B cell (primary cell): ENCODE data around the gene MYL6B. TPM values are rescaled to one million over a fixed set of nuclear protein-coding genes. Genes with fewer than 3 reads are reported as not detected.
A peak's percentile ranks its signal among the peaks of the same experiment; 100 is the strongest.

Experiments used
- ATAC-seq: fragments of 200-7000 bp; cut with Tn5 transposase; one replicate; pipeline ENCODE4 v1.10.0; 2021; ENCODE audit warnings: low read depth, mild to moderate bottlenecking, moderate number of reproducible peaks, moderate library complexity
- CTCF ChIA-PET: fragments of 350-600 bp; sonication (Branson Sonifier 250); formaldehyde crosslinking; loops from one replicate; lab custom pipeline; 2021; ENCODE audit warnings: antibody characterized with exemption, inconsistent platforms; lab: Charles Lee
- POLR2A ChIA-PET: fragments of 350-600 bp; sonication (Branson Sonifier 250); formaldehyde crosslinking; loops from one replicate; lab custom pipeline; 2021; ENCODE audit warnings: antibody characterized with exemption; lab: Charles Lee
- DNase-seq: peaks from one replicate; pipeline ENCODE4 v3.0.0; 2013
- H2AFZ ChIP-seq: 2 replicates; pipeline ENCODE4 v1.6.1; 2012; ENCODE audit warnings: mild to moderate bottlenecking, low read depth, low read length; ENCODE audit not compliant: insufficient read depth, poor library complexity, severe bottlenecking
- H3K27ac ChIP-seq, 2 donors: 1 replicate in 1 of 2; 2 replicates in 1 of 2; pipeline ENCODE4 v1.5.1; 2012 to 2013; ENCODE audit warnings: low read length in 2 of 2, mild to moderate bottlenecking in 2 of 2, moderate library complexity in 1 of 2
- H3K27me3 ChIP-seq, 4 experiments: fragments of 200-600 bp in 1 of 4; sonication (generic) in 1 of 4; replicated peaks in 1 of 4; 1 replicate in 2 of 4; 2 replicates in 2 of 4; pipeline versions ENCODE4 v1.6.1 to v1.7.0; 2013 to 2016; ENCODE audit warnings: low read length in 3 of 4, mild to moderate bottlenecking in 2 of 4, mixed read lengths in 1 of 4, moderate library complexity in 1 of 4; ENCODE audit not compliant: insufficient read depth in 4 of 4, control insufficient read depth in 3 of 4; ENCODE audit errors: control extremely low read depth in 1 of 4
- H3K36me3 ChIP-seq, 2 experiments: replicated peaks in 1 of 2; 1 replicate in 1 of 2; 2 replicates in 1 of 2; pipeline versions ENCODE4 v1.6.1 to v1.7.1; 2013; ENCODE audit warnings: low read length in 1 of 2; ENCODE audit not compliant: insufficient read depth in 2 of 2, control insufficient read depth in 1 of 2; ENCODE audit errors: control extremely low read depth in 1 of 2, extremely low read depth in 1 of 2
- H3K4me1 ChIP-seq, 2 donors: fragments of 200-600 bp in 1 of 2; sonication (generic) in 1 of 2; 1 replicate in 1 of 2; 2 replicates in 1 of 2; pipeline versions ENCODE4 v1.5.1 to v1.6.1; 2013 to 2017; ENCODE audit warnings: low read length in 2 of 2; ENCODE audit not compliant: control insufficient read depth in 2 of 2, insufficient read depth in 2 of 2
- H3K4me2 ChIP-seq: replicated peaks from 2 replicates; pipeline ENCODE3; 2012; ENCODE audit warnings: mild to moderate bottlenecking, low read depth, low read length; ENCODE audit not compliant: poor library complexity, severe bottlenecking
- H3K4me3 ChIP-seq, 5 experiments: fragments of 200-600 bp in 1 of 5; sonication (generic) in 1 of 5; 1 replicate in 3 of 5; 2 replicates in 2 of 5; pipeline versions ENCODE4 v1.5.1 to v1.7.0; 2011 to 2016; ENCODE audit warnings: low read length in 4 of 5, mild to moderate bottlenecking in 4 of 5, low read depth in 2 of 5, control low read depth in 1 of 5, moderate library complexity in 1 of 5; ENCODE audit not compliant: insufficient read depth in 1 of 5; ENCODE audit errors: control extremely low read depth in 1 of 5, extremely low read depth in 1 of 5
- H3K79me2 ChIP-seq: fragments of 200-600 bp; sonication (generic); one replicate; pipeline ENCODE4 v1.6.0; 2016; ENCODE audit warnings: low read length; ENCODE audit not compliant: control insufficient read depth, insufficient read depth
- H3K9ac ChIP-seq: fragments of 200-600 bp; sonication (generic); 2 replicates; pipeline ENCODE4 v1.6.1; 2017; ENCODE audit warnings: mild to moderate bottlenecking, low read length, moderate library complexity
- H3K9me3 ChIP-seq, 3 donors: one replicate each; pipeline versions ENCODE4 v1.6.1 to v1.7.1; 2013; ENCODE audit warnings: low read length in 2 of 3; ENCODE audit not compliant: control insufficient read depth in 2 of 3, insufficient read depth in 1 of 3; ENCODE audit errors: control extremely low read depth in 1 of 3
- H4K20me1 ChIP-seq: 2 replicates; pipeline ENCODE4 v1.6.0; 2012; ENCODE audit warnings: mild to moderate bottlenecking, low read length; ENCODE audit not compliant: insufficient read depth, control insufficient read depth, poor library complexity, severe bottlenecking
- H3K27ac Mint-ChIP-seq: one replicate; pipeline ENCODE4 v1.8.0; 2021; ENCODE audit warnings: mixed read lengths
- H3K27me3 Mint-ChIP-seq: one replicate; pipeline ENCODE4 v1.8.0; 2021; ENCODE audit warnings: mixed read lengths
- H3K4me1 Mint-ChIP-seq: one replicate; pipeline ENCODE4 v1.8.0; 2021; ENCODE audit warnings: mixed read lengths
- H3K4me3 Mint-ChIP-seq: one replicate; pipeline ENCODE4 v1.8.0; 2021; ENCODE audit warnings: mixed read lengths
- H3K9me3 Mint-ChIP-seq: one replicate; pipeline ENCODE4 v1.8.0; 2022; ENCODE audit warnings: mixed read lengths; ENCODE audit not compliant: insufficient read depth
- EZH2 ChIP-seq: IDR thresholded peaks from 2 replicates; pipeline ENCODE4 v1.6.1; 2012; ENCODE audit warnings: borderline replicate concordance, low read depth, mild to moderate bottlenecking, moderate library complexity, low read length; ENCODE audit not compliant: insufficient read depth, poor library complexity, severe bottlenecking
- WGBS: methylation state at CpG from one replicate; pipeline ENCODE4 v1.1.5; 2013; ENCODE audit warnings: missing lambda C conversion rate; ENCODE audit not compliant: insufficient coverage; 5-methylcytosine and 5-hydroxymethylcytosine counted together
- intact Hi-C: fragments of 100-400 bp; cut with micrococcal nuclease; formaldehyde crosslinking; loops from one replicate; pipeline ENCODE4 v1.10.0; 2022
- polyA plus RNA-seq: library from polyadenylated mRNA; depleted of rRNA; stranded (reverse); fragments of >200 nt; gene quantifications from 2 replicates; pipeline ENCODE4 v1.2.3, GENCODE V29; 2012
- total RNA-seq, 2 donors: library from RNA; stranded (reverse); fragments of 120-200 nt in 1 of 2; gene quantifications; 1 replicate in 1 of 2; 2 replicates in 1 of 2; pipeline versions ENCODE4 v1.2.3 to v1.2.4, GENCODE V29; 2013 to 2022
- TF ChIP-seq, protein P1 (sequence below): fragments of 200-600 bp; IDR thresholded peaks from one replicate; pipeline ENCODE4 v1.8.0; 2022; ENCODE audit warnings: antibody characterized with exemption, mild to moderate bottlenecking

The MYL6B gene
- total and polyA plus RNA-seq, 2 donors (not counting 1 experiment from before 2014, with no cell fraction given) = 25.7 to 27.8 TPM

DNA sequence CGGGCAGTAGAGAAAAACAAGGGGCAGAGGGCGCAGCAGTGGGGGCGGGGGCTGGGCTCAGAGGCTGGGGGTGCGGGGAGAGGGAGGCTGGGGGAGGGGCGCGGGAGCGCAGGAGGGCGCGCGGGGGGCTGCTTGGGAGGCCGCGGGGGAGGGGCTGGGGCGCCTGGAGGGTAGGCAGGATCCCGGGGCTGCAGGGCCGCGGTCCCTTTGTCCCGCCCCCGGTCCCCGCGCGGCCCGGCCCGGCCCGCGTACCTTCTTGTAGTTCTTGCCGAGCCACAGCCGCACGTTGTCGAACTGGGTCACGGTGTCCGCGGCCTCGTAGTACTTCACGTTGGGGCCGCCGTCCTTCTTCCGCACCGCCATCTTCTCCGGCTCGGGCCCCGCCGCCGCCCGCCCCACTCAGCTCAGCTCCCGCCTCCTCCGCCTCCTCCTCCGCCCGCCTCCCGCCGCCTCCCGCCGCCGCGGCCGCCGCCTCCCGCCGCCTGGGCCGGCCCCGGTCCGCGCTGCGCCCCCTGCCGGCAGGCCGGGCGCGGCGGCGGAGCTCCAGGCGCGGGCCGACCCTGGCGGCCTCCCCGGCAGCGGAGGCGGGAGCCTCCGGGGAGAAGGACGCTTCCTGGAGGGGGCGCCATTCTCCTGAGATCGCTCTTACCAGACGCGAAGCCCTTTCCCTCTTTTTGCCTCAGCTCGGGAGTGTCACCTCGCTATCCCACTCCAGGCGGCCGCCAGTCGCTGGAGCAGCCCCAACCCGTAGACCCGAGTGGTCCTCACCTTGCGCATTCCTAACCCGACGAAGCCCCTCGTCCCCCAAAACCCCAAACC, 36.9 kb downstream of the MYL6B start, which contains the start of gene SMARCC2:
TSS of gene SMARCC2 (minus strand) at position 385 of the 819 bp plus-strand sequence. CDS start at position 363, 22 bp downstream.
- Histone ChIP-seq H3K27me3 (no peaks in the 10 kb centered on the region), H3K9ac (peak within 1 kb of the TSS; percentile 92), H2AFZ (peak within 1 kb of the TSS; percentile 97), H4K20me1 (no peaks in the 10 kb centered on the region), H3K79me2 (peaks cover 29% of the 10 kb centered on the region), H3K9me3 (no peaks in the 10 kb centered on the region), H3K4me1 (peaks cover 19 to 34% of the 10 kb centered on the region in 2 donors), H3K36me3 (peaks cover 0 to 21% of the 10 kb centered on the region in 2 experiments), H3K4me3 (peak within 1 kb of the TSS; percentile 61 to 89 (median 85)), H3K4me2 (peak within 1 kb of the TSS; percentile 99), H3K27ac (peak within 1 kb of the TSS; percentile 75 to 86)
- H3K4me3 Mint-ChIP-seq = peak within 1 kb of the TSS; percentile 98
- peak within 1 kb of the TSS; percentile 97 for H3K27ac Mint-ChIP-seq
- intact Hi-C loops = loop anchor here (1.0 to 10.0 kb wide), 5 partner anchors 31 to 279 kb away; partner anchors contain the start of genes MYL6, RPS26 and SPRYD4
- POLR2A ChIA-PET = interaction anchor here (0.6 to 3.2 kb wide), 26 partner anchors 13 to 1212 kb away, joined by 3 to 35 read pairs (median 5); partner anchors contain the start of genes COQ10A, CS, ESYT1 and GLS2
- ATAC-seq (peak; percentile 87), DNase-seq (peak; percentile 91)
- under 1% methylated on average over 87 of the region's 93 CpGs for WGBS
- H3K27me3 Mint-ChIP-seq = no peaks in the 10 kb centered on the region
- TF ChIP-seq EZH2 = no peak
- TF ChIP-seq, protein P1, sequence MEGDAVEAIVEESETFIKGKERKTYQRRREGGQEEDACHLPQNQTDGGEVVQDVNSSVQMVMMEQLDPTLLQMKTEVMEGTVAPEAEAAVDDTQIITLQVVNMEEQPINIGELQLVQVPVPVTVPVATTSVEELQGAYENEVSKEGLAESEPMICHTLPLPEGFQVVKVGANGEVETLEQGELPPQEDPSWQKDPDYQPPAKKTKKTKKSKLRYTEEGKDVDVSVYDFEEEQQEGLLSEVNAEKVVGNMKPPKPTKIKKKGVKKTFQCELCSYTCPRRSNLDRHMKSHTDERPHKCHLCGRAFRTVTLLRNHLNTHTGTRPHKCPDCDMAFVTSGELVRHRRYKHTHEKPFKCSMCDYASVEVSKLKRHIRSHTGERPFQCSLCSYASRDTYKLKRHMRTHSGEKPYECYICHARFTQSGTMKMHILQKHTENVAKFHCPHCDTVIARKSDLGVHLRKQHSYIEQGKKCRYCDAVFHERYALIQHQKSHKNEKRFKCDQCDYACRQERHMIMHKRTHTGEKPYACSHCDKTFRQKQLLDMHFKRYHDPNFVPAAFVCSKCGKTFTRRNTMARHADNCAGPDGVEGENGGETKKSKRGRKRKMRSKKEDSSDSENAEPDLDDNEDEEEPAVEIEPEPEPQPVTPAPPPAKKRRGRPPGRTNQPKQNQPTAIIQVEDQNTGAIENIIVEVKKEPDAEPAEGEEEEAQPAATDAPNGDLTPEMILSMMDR = peak; percentile 72
- no peaks in the 10 kb centered on the region for H3K9me3 Mint-ChIP-seq
- H3K4me1 Mint-ChIP-seq = peaks cover 48% of the 10 kb centered on the region
- CTCF ChIA-PET = interaction anchor here (0.5 to 6.7 kb wide), 50 partner anchors 8 to 451 kb away, joined by 3 to 247 read pairs (median 5); partner anchors contain the start of genes ANKRD52, COQ10A, ESYT1 and MYL6B
